Activated CD4-positive, alpha-beta memory T cell treated with anti-CD3 and anti-CD28 coated beads for 36 hours (primary cell): ENCODE measurements around the gene DOCK2. TPM values are rescaled to one million over a fixed set of nuclear protein-coding genes. Genes with fewer than 3 reads are reported as not detected.

Experiments
- CTCF ChIA-PET: fragments of 350-600 bp; sonication (Branson Sonifier 250); formaldehyde crosslinking; loops from one replicate; lab custom pipeline; 2021; ENCODE audit warnings: antibody characterized with exemption, inconsistent platforms; lab: Charles Lee
- POLR2A ChIA-PET: fragments of 350-600 bp; sonication (Branson Sonifier 250); formaldehyde crosslinking; loops from one replicate; lab custom pipeline; 2021; ENCODE audit warnings: antibody characterized with exemption; lab: Charles Lee
- DNase-seq: peaks from one replicate; pipeline ENCODE4 v3.0.0-alpha.2; 2020
- H3K27ac Mint-ChIP-seq: one replicate; pipeline ENCODE4 v1.8.0; 2021; ENCODE audit warnings: mixed read lengths
- H3K27me3 Mint-ChIP-seq: one replicate; pipeline ENCODE4 v1.8.0; 2021; ENCODE audit warnings: mixed read lengths
- H3K36me3 Mint-ChIP-seq: one replicate; pipeline ENCODE4 v1.8.0; 2021; ENCODE audit warnings: mixed read lengths
- H3K4me1 Mint-ChIP-seq: one replicate; pipeline ENCODE4 v1.8.0; 2021; ENCODE audit warnings: low read depth, mixed read lengths
- H3K4me3 Mint-ChIP-seq: one replicate; pipeline ENCODE4 v1.8.0; 2021; ENCODE audit warnings: mild to moderate bottlenecking, mixed read lengths
- H3K9me3 Mint-ChIP-seq: one replicate; pipeline ENCODE4 v1.8.0; 2021; ENCODE audit warnings: mixed read lengths
- intact Hi-C: fragments of 100-400 bp; cut with micrococcal nuclease; formaldehyde crosslinking; loops from one replicate; pipeline ENCODE4 v1.15.1; 2023
- total RNA-seq, 2 experiments: library from RNA; stranded (reverse); gene quantifications; one replicate each; pipeline ENCODE4 v1.2.3, GENCODE V29; 2021

The DOCK2 gene
- total RNA-seq, 2 experiments from 2014 or later = 191 to 205 TPM

- H3K36me3 Mint-ChIP-seq = peaks cover 65% of the 10 kb centered on the region
- ChIA-PET POLR2A (no interaction called here), CTCF (no interaction called here)
- no peak for DNase-seq
- intact Hi-C loops = no loop called here
- no peaks in the 10 kb centered on the region for H3K27me3 Mint-ChIP-seq
- H3K27ac Mint-ChIP-seq = no peak overlapping the region
- H3K9me3 Mint-ChIP-seq = no peaks in the 10 kb centered on the region
- no peak overlapping the region for H3K4me3 Mint-ChIP-seq
- no peaks in the 10 kb centered on the region for H3K4me1 Mint-ChIP-seq
Measured at GRCh38 chr5:169694091-169694625, 57.1 kb downstream of the DOCK2 start.

- intact Hi-C loops = no loop called here
- POLR2A ChIA-PET = interaction anchor here (1.3 kb wide), 1 partner anchor 10 kb away, joined by 3 read pairs; no protein-coding TSS in a partner anchor
- Mint-ChIP-seq H3K4me1 (no peaks in the 10 kb centered on the region), H3K27me3 (no peaks in the 10 kb centered on the region), H3K9me3 (no peaks in the 10 kb centered on the region), H3K4me3 (no peak overlapping the region), H3K36me3 (peaks cover 68% of the 10 kb centered on the region), H3K27ac (peak overlapping the region; percentile 24)
- DNase-seq = no peak
- CTCF ChIA-PET = interaction anchor here (0.6 kb wide), 1 partner anchor 17 kb away, joined by 5 read pairs; no protein-coding TSS in a partner anchor
Measured at GRCh38 chr5:169695025-169695625, 58.0 kb downstream of the DOCK2 start.

- POLR2A ChIA-PET = interaction anchor here (1.3 kb wide), 1 partner anchor 11 kb away, joined by 3 read pairs; no protein-coding TSS in a partner anchor
- Mint-ChIP-seq H3K36me3 (peaks cover 64% of the 10 kb centered on the region), H3K9me3 (no peaks in the 10 kb centered on the region), H3K27ac (no peak overlapping the region), H3K4me1 (no peaks in the 10 kb centered on the region), H3K4me3 (no peak overlapping the region), H3K27me3 (no peaks in the 10 kb centered on the region)
- no peak for DNase-seq
- intact Hi-C loops = no loop called here
- CTCF ChIA-PET = interaction anchor here (1.3 kb wide), 1 partner anchor 12 kb away, joined by 3 read pairs; no protein-coding TSS in a partner anchor
Measured at GRCh38 chr5:169695919-169696490, 58.9 kb downstream of the DOCK2 start.

DNA sequence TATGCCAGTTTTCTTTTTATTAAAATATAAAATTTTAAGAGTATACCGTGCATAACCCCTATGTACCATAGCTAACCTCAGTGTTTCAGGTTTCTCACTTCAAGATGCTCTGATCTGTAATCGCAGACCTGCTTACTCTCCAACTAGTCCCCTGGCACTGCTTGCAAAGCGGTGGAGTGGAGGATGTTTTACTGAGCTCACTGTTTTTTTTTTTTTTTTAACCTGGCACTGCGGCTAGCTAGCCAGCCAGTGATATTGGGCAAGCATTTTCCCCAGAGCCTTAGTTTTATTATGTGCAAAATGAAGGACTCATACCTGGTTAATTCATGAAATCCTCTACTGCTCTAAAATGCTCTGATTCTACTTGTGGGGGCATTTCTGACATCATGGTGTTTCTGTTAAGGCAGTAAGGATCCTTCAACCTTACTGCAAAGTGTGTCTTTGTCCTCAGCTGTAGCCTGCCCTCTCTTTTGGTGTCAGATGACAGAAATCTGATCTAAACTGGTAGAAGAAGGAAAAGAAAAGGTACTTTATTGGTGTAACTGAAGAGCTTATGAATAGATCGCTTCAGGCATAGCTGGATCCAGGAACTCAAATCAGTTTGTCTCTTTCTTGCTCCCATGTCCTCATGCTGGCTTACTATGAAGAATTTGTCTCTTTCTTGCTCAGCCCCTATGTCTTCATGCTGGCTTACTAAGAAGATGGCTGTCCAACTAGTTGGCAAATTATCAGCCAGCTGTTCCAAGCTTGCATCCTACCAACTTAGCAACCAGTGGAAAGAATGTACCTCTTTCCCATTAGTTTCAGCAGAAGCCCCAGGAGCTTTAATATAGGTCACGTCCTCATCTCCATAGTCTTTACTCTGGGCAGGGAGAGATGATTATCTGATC is 59.8 kb downstream of the DOCK2 start:
- DNase-seq = no peak
- CTCF ChIA-PET = interaction anchor here (1.3 kb wide), 1 partner anchor 13 kb away, joined by 3 read pairs; no protein-coding TSS in a partner anchor
- no peaks in the 10 kb centered on the region for H3K27me3 Mint-ChIP-seq
- H3K9me3 Mint-ChIP-seq = no peaks in the 10 kb centered on the region
- no peak overlapping the region for H3K27ac Mint-ChIP-seq
- peaks cover 65% of the 10 kb centered on the region for H3K36me3 Mint-ChIP-seq
- POLR2A ChIA-PET = interaction anchor here (0.6 kb wide), 1 partner anchor 48 kb away, joined by 3 read pairs; no protein-coding TSS in a partner anchor
- H3K4me3 Mint-ChIP-seq = no peak overlapping the region
- intact Hi-C loops = no loop called here
- H3K4me1 Mint-ChIP-seq = peaks cover 2% of the 10 kb centered on the region

DNA sequence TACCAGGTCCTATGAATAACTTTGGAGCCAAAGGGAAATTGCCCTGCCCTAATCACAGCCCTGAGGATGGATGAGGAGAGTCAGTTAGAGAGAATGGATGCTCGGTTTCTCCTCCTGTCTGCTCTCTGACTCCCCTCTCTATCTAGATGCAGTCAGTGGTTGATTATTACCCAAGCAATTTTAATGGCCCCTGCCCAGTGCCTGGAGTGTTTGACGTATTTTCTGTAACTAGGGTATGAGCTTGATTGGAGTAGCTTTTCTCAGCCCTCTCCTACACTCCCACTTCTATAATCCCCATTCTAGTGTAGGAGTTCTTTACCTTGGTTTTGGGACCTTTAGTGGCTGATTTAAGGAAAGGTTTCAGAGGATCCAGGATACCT is 60.4 kb downstream of the DOCK2 start:
- no peak for DNase-seq
- CTCF ChIA-PET = no interaction called here
- Mint-ChIP-seq H3K4me1 (peaks cover 4% of the 10 kb centered on the region), H3K4me3 (no peak overlapping the region), H3K27me3 (no peaks in the 10 kb centered on the region), H3K27ac (no peak overlapping the region), H3K36me3 (peaks cover 70% of the 10 kb centered on the region), H3K9me3 (no peaks in the 10 kb centered on the region)
- POLR2A ChIA-PET = interaction anchor here (0.6 kb wide), 1 partner anchor 49 kb away, joined by 3 read pairs; no protein-coding TSS in a partner anchor
- intact Hi-C loops = no loop called here

GRCh38 chr5:169697976-169698375 is 60.9 kb downstream of the DOCK2 start:
- POLR2A ChIA-PET = no interaction called here

DNA sequence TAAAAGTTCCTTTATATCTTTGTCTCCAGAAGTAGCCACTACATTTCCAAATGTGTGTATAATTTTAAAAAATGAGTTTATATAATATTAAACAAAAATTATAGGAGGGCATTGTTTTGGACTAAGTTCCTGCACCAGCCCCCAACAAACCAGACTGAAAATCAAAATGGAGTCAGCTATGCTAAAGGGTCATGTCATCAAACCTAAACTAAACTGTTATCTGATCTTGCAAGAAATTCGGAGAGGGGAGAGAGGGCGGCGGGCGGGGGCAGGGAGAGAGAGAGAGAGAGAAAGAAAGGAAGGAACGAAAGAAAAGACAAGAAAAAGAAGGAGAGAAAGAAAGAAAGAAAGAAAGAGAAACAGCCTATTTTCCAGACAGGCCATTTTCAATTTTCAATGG is 63.5 kb downstream of the DOCK2 start:
- Mint-ChIP-seq H3K27ac (peak overlapping the region; percentile 5), H3K27me3 (no peaks in the 10 kb centered on the region), H3K4me3 (no peak overlapping the region), H3K4me1 (peaks cover 30% of the 10 kb centered on the region), H3K36me3 (peaks cover 70% of the 10 kb centered on the region), H3K9me3 (no peaks in the 10 kb centered on the region)
- intact Hi-C loops = no loop called here
- CTCF ChIA-PET = interaction anchor here (0.7 kb wide), 1 partner anchor 233 kb away, joined by 3 read pairs; no protein-coding TSS in a partner anchor
- no peak for DNase-seq
- POLR2A ChIA-PET = interaction anchor here (0.6 kb wide), 1 partner anchor 198 kb away, joined by 4 read pairs; no protein-coding TSS in a partner anchor

More at GRCh38 chr5:169697976-169698375, 60.9 kb downstream of the DOCK2 start:
- Mint-ChIP-seq H3K36me3 (peaks cover 73% of the 10 kb centered on the region), H3K4me3 (no peak overlapping the region), H3K4me1 (peaks cover 8% of the 10 kb centered on the region), H3K27ac (no peak overlapping the region), H3K9me3 (no peaks in the 10 kb centered on the region), H3K27me3 (no peaks in the 10 kb centered on the region)
- intact Hi-C loops = no loop called here
- CTCF ChIA-PET = no interaction called here
- no peak for DNase-seq

DNA sequence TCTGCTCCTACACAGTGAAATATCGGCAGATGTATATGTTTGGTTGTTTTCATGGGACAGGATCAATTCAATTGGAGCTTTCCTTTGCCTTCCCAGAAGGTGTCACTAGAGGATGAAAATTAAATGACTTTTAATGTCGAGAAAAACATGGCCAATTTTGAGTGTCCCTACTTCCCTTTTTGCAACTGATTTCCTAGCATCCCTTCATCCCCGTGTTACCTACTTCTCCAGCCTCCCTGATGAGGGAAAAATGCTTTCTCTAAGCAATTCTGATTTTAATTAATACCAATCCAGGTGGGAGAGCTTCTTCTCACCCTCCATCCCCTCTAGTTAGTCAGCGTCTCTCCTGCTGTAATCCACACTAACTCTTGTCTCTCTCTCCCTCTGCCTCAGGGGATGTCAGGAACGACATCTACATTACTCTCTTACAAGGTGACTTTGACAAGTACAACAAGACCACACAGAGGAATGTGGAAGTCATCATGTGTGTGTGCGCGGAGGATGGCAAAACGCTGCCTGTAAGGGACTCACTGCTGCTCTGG is 64.9 kb downstream of the DOCK2 start:
- ChIA-PET POLR2A (interaction anchor here (1.0 kb wide), 1 partner anchor 65 kb away, joined by 3 read pairs; the partner anchor contains the start of gene DOCK2), CTCF (no interaction called here)
- H3K36me3 Mint-ChIP-seq = peaks cover 68% of the 10 kb centered on the region
- no peaks in the 10 kb centered on the region for H3K9me3 Mint-ChIP-seq
- no peak for DNase-seq
- H3K27me3 Mint-ChIP-seq = no peaks in the 10 kb centered on the region
- peak overlapping the region; percentile 60 for H3K27ac Mint-ChIP-seq
- no peak overlapping the region for H3K4me3 Mint-ChIP-seq
- peaks cover 41% of the 10 kb centered on the region for H3K4me1 Mint-ChIP-seq
- intact Hi-C loops = loop anchor here (2.0 kb wide), 2 partner anchors 19 to 53 kb away; no protein-coding TSS in a partner anchor

- H3K4me1 Mint-ChIP-seq = peaks cover 45% of the 10 kb centered on the region
- CTCF ChIA-PET = no interaction called here
Measured at GRCh38 chr5:169702693-169703481, 65.8 kb downstream of the DOCK2 start.

DNA sequence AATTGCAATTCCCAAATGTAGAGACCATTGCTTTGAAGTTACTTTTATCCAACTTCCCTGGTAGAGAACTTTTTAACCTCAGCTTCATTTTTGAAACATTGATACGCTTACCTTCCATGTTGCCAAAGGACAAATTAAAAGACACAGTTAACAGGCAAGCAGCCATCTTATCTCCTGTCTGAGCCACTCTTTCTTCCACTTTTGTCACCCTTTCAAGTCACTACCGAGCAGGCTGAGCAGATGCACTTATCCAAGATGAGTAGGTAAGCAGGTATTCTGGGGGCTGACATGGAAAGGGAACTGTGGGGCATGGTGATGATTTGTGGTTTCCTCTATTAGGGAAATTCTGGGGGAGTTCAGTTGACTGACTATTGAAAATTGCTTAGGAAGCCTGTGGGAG is 66.7 kb downstream of the DOCK2 start:
- CTCF ChIA-PET = no interaction called here
- no peak for DNase-seq
- Mint-ChIP-seq H3K27me3 (no peaks in the 10 kb centered on the region), H3K27ac (peak overlapping the region; percentile 50), H3K4me3 (no peak overlapping the region), H3K9me3 (no peaks in the 10 kb centered on the region), H3K4me1 (peaks cover 45% of the 10 kb centered on the region), H3K36me3 (peaks cover 68% of the 10 kb centered on the region)
- intact Hi-C loops = loop anchor here (1.0 to 2.0 kb wide), 6 partner anchors 17 to 276 kb away; partner anchors contain the start of gene INSYN2B
- POLR2A ChIA-PET = no interaction called here

More at GRCh38 chr5:169702693-169703481, 65.8 kb downstream of the DOCK2 start:
- H3K27ac Mint-ChIP-seq = peak overlapping the region; percentile 83
- DNase-seq = peak; percentile 44
- no peaks in the 10 kb centered on the region for H3K9me3 Mint-ChIP-seq
- H3K27me3 Mint-ChIP-seq = no peaks in the 10 kb centered on the region
- intact Hi-C loops = loop anchor here (1.0 to 2.0 kb wide), 6 partner anchors 18 to 277 kb away; partner anchors contain the start of gene INSYN2B
- peak overlapping the region; percentile 12 for H3K4me3 Mint-ChIP-seq
- H3K36me3 Mint-ChIP-seq = peaks cover 68% of the 10 kb centered on the region
- POLR2A ChIA-PET = interaction anchor here (1.0 kb wide), 1 partner anchor 66 kb away, joined by 3 read pairs; the partner anchor contains the start of gene DOCK2
